ENCODE measurements around the gene PDCD10.

PDCD10 gene

DNA sequence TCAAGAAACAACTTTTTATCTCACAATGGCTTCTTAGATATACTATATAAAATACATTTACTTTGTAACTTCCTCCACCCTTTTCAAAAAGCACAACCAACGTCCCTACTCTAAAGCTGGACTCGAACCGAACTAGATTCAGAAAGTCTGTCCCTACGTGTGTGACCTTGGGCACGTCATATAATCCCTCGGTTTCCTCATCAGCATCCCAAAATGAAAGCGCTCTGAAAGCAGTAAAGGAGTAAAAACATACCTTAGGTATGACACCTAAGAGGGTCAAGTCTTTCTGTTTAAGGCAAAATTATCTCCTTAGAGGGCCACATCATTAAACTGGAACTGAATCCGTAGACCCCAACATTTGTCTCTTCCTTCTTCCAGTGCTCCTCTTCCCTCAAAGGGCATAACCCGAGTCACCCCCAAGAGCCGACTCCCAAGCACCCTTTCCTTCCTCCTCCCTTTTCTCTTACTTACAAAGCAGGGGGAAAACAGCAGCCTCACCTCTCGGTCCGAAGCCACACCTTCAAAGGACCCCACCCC lies 663 bp downstream of the PDCD10 start:
- FAIRE-seq: no peak

DNA sequence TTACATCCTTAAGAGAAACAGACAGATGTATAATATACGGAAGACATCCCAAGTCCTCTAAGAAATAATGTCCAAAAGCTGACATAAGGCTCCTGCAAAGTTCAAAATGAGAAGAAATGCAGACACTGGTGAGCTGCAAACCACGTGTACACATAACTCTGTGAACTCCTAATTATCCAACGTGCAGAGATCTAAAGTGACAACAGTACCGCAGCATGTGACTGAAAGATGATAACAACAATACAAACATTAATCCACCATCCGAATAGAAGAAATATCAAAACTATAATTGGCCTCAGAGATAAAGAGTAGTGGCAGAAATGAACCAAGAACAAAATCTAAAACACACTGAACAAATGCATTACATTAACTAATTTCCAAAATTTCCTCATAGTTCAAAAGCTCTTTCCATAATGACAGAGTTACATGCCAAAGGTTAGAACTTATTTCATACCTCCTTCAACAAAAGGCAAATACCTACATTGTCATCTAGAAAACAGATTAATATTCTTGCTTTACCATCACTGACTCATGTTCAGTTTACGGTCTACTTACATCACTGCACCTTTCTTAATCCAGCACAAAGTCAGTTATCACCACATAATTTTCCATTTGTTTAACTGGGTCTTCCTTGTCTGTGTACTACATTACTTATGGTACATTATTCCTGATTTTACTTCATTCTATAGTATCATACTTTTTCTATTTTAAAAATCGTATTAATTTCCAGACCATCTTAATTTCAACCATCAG lies 2.2 kb downstream of the PDCD10 start:
- FAIRE-seq: no peak

DNA sequence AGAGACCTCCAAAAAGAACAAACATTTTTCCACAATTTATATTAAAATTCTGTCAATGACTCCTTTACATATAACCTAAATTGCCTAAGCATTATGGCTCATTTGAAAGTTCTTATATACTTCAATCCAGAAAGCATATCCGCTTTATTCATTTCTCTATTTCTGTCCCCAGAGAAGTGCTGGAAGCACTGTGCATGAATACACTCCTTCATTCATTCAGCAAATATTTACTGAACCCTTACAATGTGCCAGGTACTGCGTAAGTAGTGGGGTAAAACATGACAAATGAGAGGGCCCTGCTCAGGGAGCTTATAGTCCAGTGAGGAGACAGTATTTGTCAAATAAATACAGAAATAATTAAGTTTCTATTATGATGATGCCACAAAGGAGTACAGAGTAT lies 3.3 kb downstream of the PDCD10 start:
- FAIRE-seq: no peak

DNA sequence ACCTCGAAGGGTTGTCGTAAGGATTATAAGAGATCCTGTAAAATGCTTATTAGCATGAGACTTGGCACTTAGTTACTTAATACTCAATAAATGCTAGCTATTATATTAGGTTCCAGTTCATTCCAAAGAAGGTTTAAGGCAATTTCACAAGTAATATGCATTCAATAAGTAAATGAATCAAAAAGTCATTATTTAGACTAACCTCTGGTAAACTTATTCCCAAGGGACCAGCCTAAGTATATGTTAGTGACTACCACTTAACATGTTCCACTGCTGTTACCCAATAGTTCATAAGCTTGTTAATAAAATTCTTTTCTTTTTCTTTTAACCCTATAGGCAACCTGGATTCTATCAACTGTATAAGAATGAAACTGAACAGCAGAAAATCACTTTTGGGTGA lies 5.1 kb downstream of the PDCD10 start:
- no peak for FAIRE-seq

DNA sequence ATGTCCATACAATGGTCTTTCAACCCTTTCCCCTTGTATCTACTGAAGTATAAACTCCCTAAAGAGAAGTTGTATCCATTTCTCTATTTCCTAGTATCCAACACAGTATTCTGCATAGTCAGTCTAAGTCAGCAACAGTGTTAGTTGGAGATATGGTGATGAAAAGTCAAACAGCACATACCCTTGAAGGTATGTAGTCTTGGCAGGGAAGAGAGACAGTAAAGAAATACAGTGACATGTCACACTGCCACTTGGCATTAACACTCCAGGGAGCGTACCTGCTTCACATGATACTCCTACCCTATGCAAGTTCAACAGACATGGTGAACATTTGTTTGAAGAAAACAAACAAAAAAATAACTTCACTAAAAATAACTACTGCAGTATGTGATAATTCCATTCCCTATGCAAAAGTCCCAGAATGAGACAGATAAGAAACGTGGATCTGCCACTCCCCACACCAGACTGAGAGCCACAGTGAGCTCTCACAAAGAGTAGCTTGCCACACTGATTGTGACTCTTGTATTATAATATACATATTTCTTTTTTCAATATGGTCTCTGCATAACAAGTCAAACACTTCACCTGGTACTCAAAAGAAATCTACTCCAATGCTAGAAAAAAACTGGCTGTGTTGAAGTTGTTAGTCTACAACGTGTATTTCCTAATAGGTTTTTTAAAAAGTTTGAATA lies 5.9 kb downstream of the PDCD10 start:
- no peak for FAIRE-seq

DNA sequence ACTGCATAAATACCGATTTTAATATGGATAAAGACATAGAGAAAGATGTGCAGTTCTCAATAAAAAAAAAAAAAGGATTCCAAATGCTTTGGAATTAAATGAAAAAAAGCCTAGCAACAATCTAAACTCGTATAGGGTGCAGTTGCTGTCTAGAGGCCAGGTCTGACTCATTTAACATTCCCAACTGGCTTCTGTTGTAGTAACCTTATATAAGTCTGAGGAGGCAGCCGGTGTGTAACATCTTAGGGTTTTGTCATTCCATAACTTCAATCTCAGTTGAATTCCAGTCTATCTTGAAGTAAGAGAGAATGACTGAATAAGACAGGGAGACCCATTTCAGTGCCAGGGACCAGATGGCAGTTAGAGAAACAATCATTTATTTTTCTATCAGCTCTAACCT lies 6.5 kb downstream of the PDCD10 start:
- FAIRE-seq: no peak

DNA sequence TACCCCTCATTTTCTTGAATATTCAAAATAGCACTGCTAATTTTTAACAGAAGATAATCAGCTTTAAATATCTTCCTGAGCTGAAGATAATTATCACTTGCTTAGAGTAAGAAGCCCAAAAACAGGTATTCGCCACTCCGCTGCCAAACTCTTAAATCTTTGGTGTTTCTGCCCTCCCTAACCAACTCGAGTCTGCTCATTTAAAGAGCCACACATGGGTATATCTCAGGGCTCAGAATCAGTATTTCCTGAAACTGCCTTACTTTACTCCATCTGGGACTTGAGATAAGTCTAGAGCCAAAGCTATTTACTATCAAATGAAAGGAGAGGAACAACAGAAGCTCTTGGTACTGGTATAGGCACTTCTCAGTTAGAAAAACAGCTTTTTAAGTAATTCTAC lies 10.8 kb downstream of the PDCD10 start:
- no peak for FAIRE-seq

DNA sequence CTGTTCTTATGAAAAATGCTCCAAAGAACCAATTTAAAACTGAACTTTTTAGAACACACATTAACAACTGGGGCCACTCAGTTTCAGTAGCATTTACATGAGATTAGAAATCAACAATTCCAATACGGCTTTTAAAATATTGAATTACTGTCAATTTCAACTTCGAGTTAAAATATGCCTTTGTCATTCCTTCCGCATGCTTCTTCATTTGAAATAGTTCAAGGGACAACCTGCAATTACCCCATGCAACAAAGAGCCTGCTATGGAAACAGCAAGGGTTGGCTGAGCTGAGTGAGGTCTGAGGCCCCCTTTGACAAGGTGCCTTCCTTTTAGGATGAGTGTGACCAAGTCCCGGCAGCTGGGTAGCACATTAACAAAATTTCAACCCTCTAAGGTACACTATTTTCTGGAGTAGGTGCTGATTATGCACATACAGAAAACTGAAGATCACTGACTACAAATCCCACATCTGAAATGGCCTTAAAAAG lies 11.6 kb downstream of the PDCD10 start:
- FAIRE-seq: no peak

DNA sequence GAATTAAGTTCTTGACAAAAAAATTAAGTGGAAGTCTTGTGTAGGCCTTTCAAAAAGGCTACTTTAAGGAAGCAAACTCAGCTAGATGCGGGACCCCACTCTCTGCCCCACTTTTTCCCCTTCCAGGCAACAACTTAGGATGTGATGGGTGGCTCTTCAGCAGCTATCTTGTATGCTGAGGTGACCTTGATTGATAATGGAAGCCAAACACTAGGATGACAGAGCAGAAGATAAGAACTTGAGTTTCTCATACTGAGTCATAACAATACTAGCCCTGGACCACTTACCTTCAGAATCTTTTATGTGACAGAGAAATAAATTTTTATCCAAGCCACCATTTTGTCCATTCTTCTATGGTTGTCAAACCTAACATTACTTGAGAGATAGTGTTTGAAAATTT lies 16.1 kb downstream of the PDCD10 start:
- FAIRE-seq: no peak

DNA sequence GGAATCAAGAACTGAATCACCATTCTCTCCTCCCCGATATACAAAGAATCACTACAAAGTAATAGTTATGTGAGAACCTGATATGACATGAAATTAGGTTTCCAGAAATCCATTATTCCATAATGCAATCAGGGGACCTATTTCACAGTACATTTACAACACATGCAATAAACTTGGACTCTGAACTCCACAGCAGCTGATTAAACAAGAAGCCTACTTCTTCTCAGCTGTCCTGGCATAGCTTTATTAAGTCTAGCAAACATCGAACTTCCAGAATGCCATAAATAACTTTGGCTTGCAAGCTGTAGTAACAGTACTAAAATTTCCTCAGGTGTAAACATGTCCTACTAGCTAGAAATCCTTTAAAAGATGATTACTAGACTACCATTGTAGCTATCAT lies 17.8 kb downstream of the PDCD10 start:
- no peak for FAIRE-seq

DNA sequence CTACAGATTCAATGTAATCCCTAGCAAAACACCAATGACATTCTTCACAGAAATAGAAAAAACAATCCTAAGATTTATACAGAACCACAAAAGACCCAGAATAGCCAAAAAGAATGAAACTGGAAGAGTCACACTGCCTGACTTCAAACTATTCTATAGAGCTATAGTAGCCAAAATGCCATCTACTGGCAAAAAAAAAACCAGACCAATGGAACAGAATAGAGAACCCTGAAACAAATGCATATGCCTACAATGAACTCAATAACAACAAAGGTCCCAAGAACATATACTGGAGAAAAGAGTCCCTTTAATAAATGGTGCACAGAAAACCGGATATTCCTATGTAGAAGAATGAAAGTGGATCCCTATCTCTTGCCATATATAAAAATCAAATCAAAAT lies 19.8 kb downstream of the PDCD10 start:
- no peak for FAIRE-seq

DNA sequence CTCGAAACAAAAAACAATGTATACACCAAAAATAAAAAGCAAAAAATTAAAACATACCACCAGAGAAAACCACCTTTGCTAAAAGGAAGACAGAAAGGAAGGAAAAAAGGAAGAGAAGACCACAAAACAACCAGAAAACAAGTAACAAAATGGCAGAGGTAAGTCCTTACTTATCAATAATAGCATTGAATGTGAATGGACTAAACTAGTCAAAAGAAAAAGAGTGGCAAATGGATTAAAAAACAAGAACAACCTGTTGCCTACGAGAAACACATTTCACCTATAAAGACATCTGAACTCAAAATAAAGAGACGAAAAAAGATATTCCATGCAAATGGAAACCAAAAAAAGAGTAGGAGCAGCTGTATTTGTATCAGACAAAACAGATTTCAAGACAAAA lies 22.2 kb downstream of the PDCD10 start:
- FAIRE-seq: no peak

DNA sequence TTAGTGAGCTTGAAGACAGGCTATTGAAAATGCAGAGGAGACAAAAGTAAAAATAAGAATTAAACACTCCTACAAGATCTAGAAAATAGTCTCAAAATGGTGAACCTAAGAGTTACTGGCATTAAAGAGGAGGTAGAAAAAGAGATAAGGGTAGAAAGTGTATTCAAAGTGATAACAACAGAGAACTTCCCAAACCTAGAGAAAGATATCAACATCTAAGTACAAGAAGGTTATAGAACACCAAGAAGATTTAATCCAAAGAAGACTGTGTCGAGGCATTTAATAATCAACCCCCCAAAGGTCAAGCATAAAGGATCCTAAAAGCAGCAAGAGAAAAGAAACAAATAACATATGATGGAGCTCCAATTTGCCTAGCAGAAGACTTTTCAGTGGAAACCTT lies 23.3 kb downstream of the PDCD10 start:
- FAIRE-seq: no peak

DNA sequence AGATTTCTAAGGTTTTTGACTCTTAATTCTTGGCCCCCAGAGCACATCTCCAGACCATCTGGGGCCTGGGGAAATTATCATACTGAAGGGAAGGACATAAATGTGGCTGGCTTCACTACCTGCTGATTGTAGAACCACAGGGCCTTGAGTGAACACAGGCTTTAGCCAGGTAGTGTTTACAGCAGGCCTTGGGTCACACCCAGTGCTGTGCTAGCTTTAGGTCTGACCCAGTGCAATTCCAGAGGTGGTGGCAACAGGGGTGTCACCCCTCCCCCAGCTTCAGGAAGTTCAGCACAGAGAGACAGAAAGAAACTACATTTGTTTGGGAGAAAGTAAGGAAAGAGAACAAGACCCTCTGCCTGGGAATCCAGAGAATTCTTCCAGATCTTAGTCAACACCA lies 24.1 kb downstream of the PDCD10 start:
- FAIRE-seq: no peak

DNA sequence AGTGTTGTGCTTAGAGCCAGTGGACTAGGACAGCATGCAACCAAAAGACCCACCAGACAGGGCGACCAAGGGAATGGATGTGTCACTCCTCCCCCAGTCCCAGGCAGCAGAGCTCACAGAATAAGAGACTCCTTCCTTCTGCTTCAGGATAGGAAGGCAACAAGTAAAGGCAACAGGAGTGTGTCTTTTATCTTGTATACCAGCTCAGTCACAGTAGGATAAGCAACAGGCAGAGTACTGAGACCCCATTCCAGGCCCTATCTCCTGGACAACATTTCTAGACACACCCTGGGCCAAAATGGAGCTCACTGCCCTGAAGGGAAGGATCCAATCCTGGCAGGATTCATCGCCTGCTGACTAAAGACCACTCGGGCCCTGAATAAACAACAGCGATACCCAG lies 25.0 kb downstream of the PDCD10 start:
- no peak for FAIRE-seq

DNA sequence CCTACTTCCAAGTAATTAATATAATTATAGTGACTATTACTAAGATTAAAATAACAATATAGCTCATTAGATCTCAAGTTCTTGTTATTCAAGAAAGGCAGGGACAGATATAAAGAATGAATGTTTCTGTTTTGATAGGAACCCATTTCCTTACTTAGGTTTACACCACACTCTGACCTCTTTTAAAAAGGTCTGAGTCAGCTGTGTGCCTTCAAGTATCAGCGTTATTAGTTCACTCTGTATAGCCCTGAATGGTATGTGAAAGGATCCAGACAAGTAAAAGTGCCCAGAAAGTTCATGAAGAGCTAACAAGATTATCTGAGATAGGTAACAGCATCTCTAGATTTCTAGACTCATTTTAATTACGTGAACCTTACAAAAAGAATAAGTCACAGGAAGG lies 28.9 kb downstream of the PDCD10 start:
- no peak for FAIRE-seq

DNA sequence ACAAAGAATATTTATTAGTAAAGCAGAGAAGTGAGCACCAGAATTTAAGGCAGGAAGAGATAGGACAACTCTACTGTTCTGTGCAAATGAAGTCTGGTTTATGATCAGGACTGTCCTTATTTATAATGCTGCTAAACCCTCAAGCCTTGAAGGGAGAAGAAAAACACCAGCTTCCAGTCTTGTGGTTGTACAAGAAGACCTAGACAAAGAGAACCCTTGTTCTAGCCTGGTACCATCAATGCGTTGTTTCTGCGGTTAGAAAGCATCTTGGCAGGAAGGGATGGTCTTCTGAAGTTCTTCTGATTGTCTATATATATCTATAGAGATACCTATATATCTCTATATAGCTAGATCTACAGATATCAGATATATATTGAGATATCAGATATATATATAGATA lies 33.8 kb downstream of the PDCD10 start:
- FAIRE-seq: no peak

DNA sequence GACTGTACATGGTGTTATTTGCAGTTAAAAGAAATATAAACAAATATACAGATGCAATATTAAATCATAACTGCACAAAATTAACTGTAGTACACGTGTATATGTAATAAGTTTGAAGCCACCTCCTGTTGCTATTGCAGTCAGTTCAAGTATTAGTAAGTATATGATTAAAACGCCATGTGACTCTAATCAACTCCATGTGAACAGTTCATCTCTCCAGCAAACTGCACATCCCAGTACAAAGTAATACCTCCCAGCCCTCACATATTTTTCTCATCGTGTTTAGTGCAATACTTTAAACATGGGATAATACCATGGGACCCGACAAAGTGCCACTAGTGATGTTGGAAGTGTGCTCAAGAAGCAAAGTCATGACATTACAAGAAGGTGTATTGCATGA lies 34.6 kb downstream of the PDCD10 start:
- FAIRE-seq: no peak

DNA sequence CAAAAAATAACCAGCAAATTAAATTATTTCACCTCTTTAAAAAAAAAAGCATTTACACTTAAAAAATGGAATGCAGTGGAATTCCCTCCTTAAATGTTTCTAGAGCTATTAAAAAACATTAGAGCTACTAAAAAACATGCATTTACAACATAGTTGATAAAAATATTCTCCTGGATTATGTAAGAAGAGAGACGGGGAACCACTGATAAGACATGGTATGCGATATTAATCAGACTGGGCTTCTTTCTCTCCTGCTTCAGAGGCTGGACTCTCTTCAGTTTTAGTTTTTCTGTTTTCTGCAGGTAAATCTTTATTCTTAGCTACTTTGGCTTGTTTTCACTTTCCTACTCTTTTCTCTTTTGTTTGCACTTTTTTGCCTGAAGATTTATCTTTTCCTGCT lies 40.6 kb downstream of the PDCD10 start:
- no peak for FAIRE-seq

DNA sequence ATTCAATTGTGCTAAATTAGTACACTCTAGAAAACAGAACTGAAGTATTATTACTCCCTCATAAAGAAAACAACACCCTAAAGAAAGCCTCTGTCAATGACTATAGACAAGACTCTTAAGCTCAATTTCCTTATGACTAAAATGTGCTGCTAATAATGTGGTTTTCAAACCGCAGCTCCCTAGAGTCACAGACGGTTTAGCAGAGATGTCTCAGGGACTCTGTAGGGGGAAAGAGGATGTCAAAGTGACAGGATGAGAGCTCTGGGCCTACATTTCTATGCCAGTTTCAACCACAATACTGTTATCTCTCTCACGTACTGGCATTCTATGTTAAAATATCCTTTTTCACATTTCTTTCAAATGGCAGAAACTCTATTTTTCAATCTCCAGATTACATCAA lies 43.3 kb downstream of the PDCD10 start:
- FAIRE-seq: no peak

DNA sequence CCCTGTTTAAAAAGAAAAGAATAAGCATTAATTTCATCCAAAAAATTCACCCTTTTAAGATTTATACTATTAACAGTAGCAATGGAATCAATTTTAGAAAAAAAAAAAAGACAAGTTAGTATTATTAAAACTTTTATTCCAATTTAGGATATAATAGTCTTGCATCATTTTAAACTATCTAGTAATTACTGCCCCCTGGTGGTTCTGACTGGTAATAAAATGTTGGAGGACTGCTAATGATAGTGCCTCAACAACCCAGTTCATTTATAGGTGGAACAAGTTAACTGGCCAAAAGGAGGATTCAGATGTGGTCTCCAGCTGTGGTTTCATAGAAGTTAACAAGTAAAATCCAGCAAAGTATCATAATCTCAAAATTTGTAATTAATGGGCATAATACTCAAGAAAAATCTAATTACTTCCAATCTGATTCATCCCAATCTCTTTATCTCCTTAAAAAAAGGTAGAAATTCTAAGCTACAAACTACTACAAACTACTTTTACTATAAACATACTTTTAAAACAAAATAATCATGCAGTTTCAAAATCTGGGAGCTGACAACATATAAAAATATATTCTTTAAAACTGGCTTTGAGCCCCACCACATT lies 50.2 kb downstream of the PDCD10 start:
- peak; percentile 81 for FAIRE-seq

DNA sequence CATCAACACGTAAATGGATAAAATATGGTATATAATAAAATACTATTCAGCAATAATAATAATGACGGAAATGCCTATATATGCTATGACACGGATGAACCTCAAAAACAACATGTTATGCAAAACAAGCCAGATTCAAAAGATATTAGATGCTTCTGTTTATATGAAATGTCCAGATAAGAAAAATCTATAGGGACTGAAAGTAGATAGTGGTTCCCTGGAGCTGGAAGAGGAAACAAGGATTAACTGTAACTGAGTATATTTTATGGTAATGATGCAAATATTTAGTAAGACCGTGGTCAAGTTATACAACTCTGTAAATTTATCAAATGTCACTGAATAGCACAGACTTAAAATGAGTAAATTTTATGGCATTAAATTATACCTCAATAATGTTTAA lies 55.2 kb downstream of the PDCD10 start:
- no peak for FAIRE-seq

DNA sequence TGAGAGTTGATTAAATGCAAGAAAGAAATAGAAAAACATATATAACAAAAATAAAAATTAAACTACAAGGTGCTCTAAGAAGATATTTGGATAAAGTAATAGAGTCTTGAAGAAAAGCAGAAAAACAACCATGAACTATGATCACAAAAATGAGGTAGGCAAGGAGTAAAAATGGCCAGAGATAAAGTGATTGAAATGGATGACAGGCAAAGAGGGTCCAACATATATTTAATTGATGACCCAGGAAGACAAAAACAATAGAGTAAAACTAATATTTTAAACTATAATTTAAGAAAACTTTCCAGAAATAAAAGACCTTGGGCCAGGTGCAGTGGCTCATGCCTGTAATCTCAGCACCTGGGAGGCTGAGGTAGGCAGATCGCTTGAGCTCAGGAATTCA lies 58.8 kb downstream of the PDCD10 start:
- FAIRE-seq: no peak

DNA sequence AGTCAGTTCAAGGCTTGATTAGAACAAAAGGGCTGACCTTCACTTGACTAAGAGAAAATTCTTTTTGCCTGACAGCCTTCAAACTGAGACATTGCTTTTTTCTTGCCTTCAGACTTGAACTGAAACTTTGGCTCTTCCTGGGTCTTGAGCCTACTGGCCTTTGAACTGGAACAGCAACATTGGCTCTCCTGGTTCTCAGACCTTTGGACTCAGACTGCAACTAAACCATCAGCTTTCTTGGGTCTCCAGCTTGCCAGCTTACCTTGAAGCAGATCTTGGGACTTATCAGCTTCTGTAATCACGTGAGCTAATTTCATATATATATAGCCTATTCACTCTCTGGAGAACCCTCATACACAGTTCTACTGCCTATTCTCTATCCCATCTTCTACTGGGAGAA lies 61.5 kb downstream of the PDCD10 start:
- no peak for FAIRE-seq
